Left ventricle myocardium superior (tissue), 1 donor: Measurements from ENCODE around the gene ADH1C. TPM values are rescaled to one million over a fixed set of nuclear protein-coding genes. Genes with fewer than 3 reads are reported as not detected.
A peak's percentile ranks its signal among the peaks of the same experiment; 100 is the strongest.
"Not testable (repeated sequence)": the region's sequence is repeated elsewhere in the genome, so short reads cannot be mapped to it uniquely, and the experiment has no call there.

Experiments used
- ATAC-seq: fragments of 200-7000 bp; cut with Tn5 transposase; one replicate; pipeline ENCODE4 v1.9.1; 2020; ENCODE audit warnings: mild to moderate bottlenecking, moderate library complexity
- DNase-seq: peaks from one replicate; pipeline ENCODE4 v3.0.0-alpha.2; 2020
- intact Hi-C: fragments of 100-400 bp; cut with micrococcal nuclease; formaldehyde crosslinking; loops from one replicate; pipeline ENCODE4 v1.11.0; 2022
- long read RNA-seq: library from polyadenylated mRNA; unstranded; transcript quantifications from one replicate; pipeline ENCODE4 v2.0.0, GENCODE V29; 2021
- total RNA-seq: library from RNA; stranded (reverse); fragmentation: NEBNext Ultra II Directional; extraction: Animal tissue kit (Norgen Biotek cat#: 25700); gene quantifications from one replicate; pipeline ENCODE4 v1.2.1, GENCODE V29; 2021
- donor health status: DM: no; HTN: yes; CAD: no; lungs with severe emphysema.

The ADH1C gene
- total RNA-seq: 7.6 TPM
- long read RNA-seq, partial matches to known transcripts: 1 of 4 reads
- long read RNA-seq, other reads (novel, unspliced or antisense): 0 of 4 reads

GRCh38 chr4:99352602-99353537 is at the start of gene ADH1C:
Gene ADH1C (minus strand): TSS chr4:99352746. CDS start chr4:99352675, 71 bp downstream.
- intact Hi-C loops: no loop called here
- ATAC-seq: peak; percentile 80
- no peak for DNase-seq

- ATAC-seq: no peak
Observed at GRCh38 chr4:99400831-99401230, 48.3 kb upstream of the ADH1C start.

GRCh38 chr4:99399017-99399416 is 46.5 kb upstream of the ADH1C start:
- DNase-seq (no peak), ATAC-seq (no peak)
- intact Hi-C loops: no loop called here

More at GRCh38 chr4:99400831-99401230, 48.3 kb upstream of the ADH1C start:
- no peak for DNase-seq
- intact Hi-C loops: loop anchor here (10.0 kb wide), 1 partner anchor 456 kb away; no protein-coding TSS in a partner anchor

- ATAC-seq: no peak
Observed at GRCh38 chr4:99395595-99396364, 43.2 kb upstream of the ADH1C start.

GRCh38 chr4:99394896-99395295 is 42.4 kb upstream of the ADH1C start:
- intact Hi-C loops: no loop called here
- peak; percentile 35 for ATAC-seq
- no peak for DNase-seq

More at GRCh38 chr4:99395595-99396364, 43.2 kb upstream of the ADH1C start:
- no peak for DNase-seq
- intact Hi-C loops: no loop called here

GRCh38 chr4:99390055-99390454 is 37.5 kb upstream of the ADH1C start:
- ATAC-seq (peak; percentile 43), DNase-seq (no peak)
- intact Hi-C loops: no loop called here

- ATAC-seq (peak; percentile 44), DNase-seq (no peak)
- intact Hi-C loops: no loop called here
Observed at GRCh38 chr4:99389606-99390005, 37.1 kb upstream of the ADH1C start.

- peak; percentile 96 for ATAC-seq
- intact Hi-C loops: no loop called here
- peak; percentile 42 for DNase-seq
Observed at GRCh38 chr4:99383833-99384392, 31.4 kb upstream of the ADH1C start.

GRCh38 chr4:99383399-99383798 is 30.9 kb upstream of the ADH1C start:
- intact Hi-C loops: no loop called here
- DNase-seq (no peak), ATAC-seq (peak; percentile 6)

GRCh38 chr4:99382745-99383360 is 30.3 kb upstream of the ADH1C start:
- ATAC-seq: no peak
- intact Hi-C loops: no loop called here
- DNase-seq: no peak

- intact Hi-C loops: no loop called here
- DNase-seq (no peak), ATAC-seq (no peak)
Observed at GRCh38 chr4:99381588-99382175, 29.1 kb upstream of the ADH1C start.

- ATAC-seq (no peak), DNase-seq (no peak)
- intact Hi-C loops: no loop called here
Observed at GRCh38 chr4:99379571-99379970, 27.0 kb upstream of the ADH1C start.

- intact Hi-C loops: no loop called here
- DNase-seq (no peak), ATAC-seq (no peak)
Observed at GRCh38 chr4:99378876-99379275, 26.3 kb upstream of the ADH1C start.

GRCh38 chr4:99377341-99377740 is 24.8 kb upstream of the ADH1C start:
- DNase-seq, intact Hi-C loops, ATAC-seq: not testable (repeated sequence)

GRCh38 chr4:99372464-99372863 is 19.9 kb upstream of the ADH1C start:
- DNase-seq, ATAC-seq, intact Hi-C loops: not testable (repeated sequence)

GRCh38 chr4:99367817-99368216 is 15.3 kb upstream of the ADH1C start:
- ATAC-seq, DNase-seq, intact Hi-C loops: not testable (repeated sequence)

- DNase-seq (no peak), ATAC-seq (no peak)
- intact Hi-C loops: no loop called here
Observed at GRCh38 chr4:99366491-99366890, 13.9 kb upstream of the ADH1C start.

- ATAC-seq: peak; percentile 94
- peak; percentile 36 for DNase-seq
- intact Hi-C loops: no loop called here
Observed at GRCh38 chr4:99362768-99363167, 10.2 kb upstream of the ADH1C start.

GRCh38 chr4:99361899-99362275 is 9.3 kb upstream of the ADH1C start:
- intact Hi-C loops: no loop called here
- ATAC-seq: peak; percentile 33
- DNase-seq: no peak
